H1 (cell line): ENCODE measurements around the gene IQCF5. TPM values are rescaled to one million over a fixed set of nuclear protein-coding genes. Genes with fewer than 3 reads are reported as not detected.

Source experiments
- CTCF ChIA-PET: fragments of 300-600 bp; sonication (Branson Sonifier 250); formaldehyde crosslinking; loops from one replicate; lab custom pipeline; 2021; ENCODE audit not compliant: partially characterized antibody; lab: Charles Lee
- POLR2A ChIA-PET: fragments of 300-600 bp; sonication (Branson Sonifier 250); formaldehyde crosslinking; loops from one replicate; lab custom pipeline; 2021; ENCODE audit warnings: inconsistent platforms; ENCODE audit not compliant: partially characterized antibody; lab: Charles Lee
- DNase-seq, 2 experiments: peaks; one replicate each; pipeline versions ENCODE4 v3.0.0 to v3.0.0-alpha.2; 2010 to 2022; ENCODE audit warnings: low spot score in 2 of 2, low read depth in 1 of 2, mixed read lengths in 1 of 2
- FAIRE-seq: peaks from 2 replicates; lab custom pipeline; 2011; peaks lifted over from hg19 to GRCh38; lab: Jason Lieb, UNC
- H2AFZ ChIP-seq: 2 replicates; pipeline ENCODE4 v1.8.1; 2012; ENCODE audit warnings: low read length, inconsistent platforms
- H2AK5ac ChIP-seq: 2 replicates; pipeline ENCODE4 v1.6.1; 2013; ENCODE audit warnings: low read depth, low read length
- H2BK120ac ChIP-seq: replicated peaks from 2 replicates; pipeline ENCODE3; 2013; ENCODE audit warnings: low read depth, low read length, inconsistent platforms
- H2BK12ac ChIP-seq: 2 replicates; pipeline ENCODE4 v1.6.1; 2013; ENCODE audit warnings: low read depth, low read length
- H2BK15ac ChIP-seq: 2 replicates; pipeline ENCODE4 v1.6.1; 2013; ENCODE audit warnings: low read length
- H2BK20ac ChIP-seq: 2 replicates; pipeline ENCODE4 v1.6.1; 2013; ENCODE audit warnings: low read length
- H2BK5ac ChIP-seq: 2 replicates; pipeline ENCODE4 v1.6.1; 2013; ENCODE audit warnings: low read depth, low read length
- H3K14ac ChIP-seq: 2 replicates; pipeline ENCODE4 v1.6.1; 2013; ENCODE audit warnings: inconsistent platforms; ENCODE audit not compliant: insufficient read length
- H3K18ac ChIP-seq: 2 replicates; pipeline ENCODE4 v1.6.1; 2013; ENCODE audit warnings: low read length; ENCODE audit errors: extremely low read depth
- H3K23ac ChIP-seq: 2 replicates; pipeline ENCODE4 v1.6.1; 2013; ENCODE audit warnings: inconsistent platforms; ENCODE audit not compliant: insufficient read length
- H3K23me2 ChIP-seq: 2 replicates; pipeline ENCODE4 v1.6.1; 2013; ENCODE audit warnings: low read depth, low read length
- H3K27ac ChIP-seq: 2 replicates; pipeline ENCODE4 v1.6.1; 2011; ENCODE audit warnings: low read depth, low read length, inconsistent platforms
- H3K27me3 ChIP-seq, 4 experiments: replicated peaks in 1 of 4; 1 replicate in 1 of 4; 2 replicates in 3 of 4; pipeline versions ENCODE4 v1.6.1 to v1.8.1; 2011 to 2013; ENCODE audit warnings: low read length in 3 of 4, mild to moderate bottlenecking in 3 of 4, inconsistent platforms in 2 of 4, mixed read lengths in 2 of 4, moderate library complexity in 1 of 4; ENCODE audit not compliant: control insufficient read depth in 3 of 4, insufficient read depth in 3 of 4; ENCODE audit errors: extremely low read depth in 1 of 4
- H3K36me3 ChIP-seq, 4 experiments: 2 replicates each; pipeline versions ENCODE4 v1.6.1 to v1.8.1; 2011 to 2013; ENCODE audit warnings: mild to moderate bottlenecking in 4 of 4, low read length in 3 of 4, moderate library complexity in 2 of 4, control low read depth in 1 of 4, inconsistent platforms in 1 of 4; ENCODE audit not compliant: insufficient read depth in 4 of 4, control insufficient read depth in 2 of 4
- H3K4ac ChIP-seq: replicated peaks from 2 replicates; pipeline ENCODE3; 2013; ENCODE audit warnings: low read length, low read depth, mixed read lengths, inconsistent platforms; ENCODE audit not compliant: insufficient read length
- H3K4me1 ChIP-seq, 4 experiments: replicated peaks in 1 of 4; 1 replicate in 1 of 4; 2 replicates in 3 of 4; pipeline versions ENCODE4 v1.6.1 to v1.8.1; 2011 to 2013; ENCODE audit warnings: low read length in 3 of 4, inconsistent platforms in 2 of 4, mixed read lengths in 1 of 4; ENCODE audit not compliant: insufficient read depth in 4 of 4, control insufficient read depth in 3 of 4
- H3K4me2 ChIP-seq, 2 experiments: 2 replicates each; pipeline versions ENCODE4 v1.6.1 to v1.8.1; 2011 to 2013; ENCODE audit warnings: low read depth in 2 of 2, low read length in 2 of 2, control low read depth in 1 of 2, inconsistent platforms in 1 of 2, mild to moderate bottlenecking in 1 of 2; ENCODE audit not compliant: insufficient read depth in 1 of 2
- H3K4me3 ChIP-seq, 4 experiments: fragments of 200-600, 300-600 bp in 1 of 4; sonication (generic), shearing (Covaris generic), sonication (Bioruptor Twin) in 1 of 4; 2 replicates each; pipeline versions ENCODE4 v1.5.1 to v1.8.1; 2011 to 2016; ENCODE audit warnings: low read length in 4 of 4, low read depth in 3 of 4, control low read depth in 2 of 4, inconsistent platforms in 2 of 4, mild to moderate bottlenecking in 2 of 4, mixed read lengths in 1 of 4, moderate library complexity in 1 of 4; ENCODE audit not compliant: insufficient read depth in 2 of 4; ENCODE audit errors: extremely low read depth in 1 of 4
- H3K56ac ChIP-seq: replicated peaks from 2 replicates; pipeline ENCODE3; 2013; ENCODE audit warnings: low read depth, mild to moderate bottlenecking, mixed read lengths, low read length, inconsistent platforms; ENCODE audit not compliant: insufficient read length
- H3K79me1 ChIP-seq: 2 replicates; pipeline ENCODE4 v1.6.1; 2013; ENCODE audit warnings: low read depth, low read length, control low read depth
- H3K79me2 ChIP-seq, 2 experiments: 2 replicates each; pipeline versions ENCODE4 v1.6.1 to v1.8.1; 2012 to 2013; ENCODE audit warnings: low read length in 2 of 2, mild to moderate bottlenecking in 2 of 2, inconsistent platforms in 1 of 2; ENCODE audit not compliant: insufficient read depth in 2 of 2, control insufficient read depth in 1 of 2
- H3K9ac ChIP-seq, 4 experiments: replicated peaks in 1 of 4; 1 replicate in 1 of 4; 2 replicates in 3 of 4; pipeline versions ENCODE4 v1.6.1 to v1.8.1; 2011 to 2013; ENCODE audit warnings: low read depth in 3 of 4, low read length in 3 of 4, control low read depth in 2 of 4, mild to moderate bottlenecking in 2 of 4, moderate library complexity in 2 of 4, inconsistent platforms in 1 of 4; ENCODE audit errors: extremely low read depth in 1 of 4
- H3K9me3 ChIP-seq, 2 experiments: 2 replicates each; pipeline versions ENCODE4 v1.6.1 to v1.8.1; 2012 to 2013; ENCODE audit warnings: mild to moderate bottlenecking in 2 of 2, moderate library complexity in 2 of 2, control low read depth in 1 of 2, inconsistent platforms in 1 of 2, low read depth in 1 of 2, low read length in 1 of 2, mixed read lengths in 1 of 2; ENCODE audit not compliant: insufficient read depth in 2 of 2
- H4K20me1 ChIP-seq, 2 experiments: replicated peaks in 1 of 2; 2 replicates each; pipeline versions ENCODE3 to v1.8.1; 2011 to 2013; ENCODE audit warnings: inconsistent platforms in 2 of 2, low read length in 2 of 2, mild to moderate bottlenecking in 1 of 2; ENCODE audit not compliant: insufficient read depth in 2 of 2, control insufficient read depth in 1 of 2
- H4K5ac ChIP-seq: 2 replicates; pipeline ENCODE4 v1.6.1; 2013; ENCODE audit warnings: low read length, low read depth, mixed read lengths, inconsistent platforms; ENCODE audit not compliant: insufficient read length
- H4K8ac ChIP-seq: 2 replicates; pipeline ENCODE4 v1.8.0; 2013; ENCODE audit warnings: mild to moderate bottlenecking, moderate library complexity, low read length, inconsistent platforms; ENCODE audit not compliant: insufficient read depth; ENCODE audit errors: extremely low read depth
- H4K91ac ChIP-seq: replicated peaks from 2 replicates; pipeline ENCODE3; 2013; ENCODE audit warnings: low read length, mixed read lengths, inconsistent platforms; ENCODE audit not compliant: insufficient read length
- BACH1 ChIP-seq: IDR thresholded peaks from 2 replicates; pipeline ENCODE4 v1.6.1; 2012; ENCODE audit warnings: low read length, improper control_type of control experiment
- BCL11A ChIP-seq, 2 experiments: IDR thresholded peaks; one replicate each; pipeline ENCODE4 v1.6.1; 2011; ENCODE audit warnings: low read depth in 2 of 2, low read length in 2 of 2, mild to moderate bottlenecking in 2 of 2
- CTBP2 ChIP-seq: IDR thresholded peaks from 2 replicates; pipeline ENCODE4 v1.7.0; 2011; ENCODE audit warnings: borderline replicate concordance, mild to moderate bottlenecking, moderate library complexity, mixed read lengths, low read length; ENCODE audit not compliant: insufficient read depth, insufficient read length
- EGR1 ChIP-seq: IDR thresholded peaks from 2 replicates; pipeline ENCODE4 v1.6.1; 2011; ENCODE audit warnings: low read depth, low read length, borderline replicate concordance
- EZH2 ChIP-seq: fragments of 200-600 bp; sonication (generic); IDR thresholded peaks from 2 replicates; pipeline ENCODE4 v1.7.1; 2012; ENCODE audit warnings: low read depth, mild to moderate bottlenecking, moderate library complexity, low read length, inconsistent platforms; ENCODE audit not compliant: severe bottlenecking
- GTF2F1 ChIP-seq: IDR thresholded peaks from 2 replicates; pipeline ENCODE4 v1.6.1; 2012; ENCODE audit warnings: low read depth, low read length, improper control_type of control experiment, borderline replicate concordance
- HDAC2 ChIP-seq, 2 experiments: fragments of 300-600 bp in 1 of 2; sonication (generic) in 1 of 2; IDR thresholded peaks; 2 replicates each; pipeline ENCODE4 v1.6.1; 2011 to 2012; ENCODE audit warnings: low read depth in 2 of 2, low read length in 2 of 2, mild to moderate bottlenecking in 2 of 2, moderate library complexity in 2 of 2, borderline replicate concordance in 1 of 2, inconsistent platforms in 1 of 2
- KDM4A ChIP-seq: IDR thresholded peaks from one replicate; pipeline ENCODE4 v1.7.1; 2012; ENCODE audit warnings: low read depth, mild to moderate bottlenecking, moderate library complexity, low read length, inconsistent platforms; ENCODE audit not compliant: severe bottlenecking
- NRF1 ChIP-seq: IDR thresholded peaks from 2 replicates; pipeline ENCODE4 v1.6.1; 2011; ENCODE audit warnings: mild to moderate bottlenecking, low read depth, low read length, improper control_type of control experiment
- PHF8 ChIP-seq: fragments of 200-600 bp; sonication (generic); conservative IDR thresholded peaks from 2 replicates; pipeline ENCODE4 v1.7.1; 2012; ENCODE audit warnings: low read depth, mild to moderate bottlenecking, inconsistent platforms, low read length, moderate library complexity
- SAP30 ChIP-seq: fragments of 300-600 bp; sonication (generic); IDR thresholded peaks from 2 replicates; pipeline ENCODE4 v1.7.1; 2012; ENCODE audit warnings: low read length, moderate library complexity, mild to moderate bottlenecking, inconsistent platforms; ENCODE audit not compliant: insufficient read depth, insufficient replicate concordance
- SIN3A ChIP-seq, 2 experiments: IDR thresholded peaks in 1 of 2; conservative IDR thresholded peaks in 1 of 2; 2 replicates each; pipeline ENCODE4 v1.6.1; 2011 to 2012; ENCODE audit warnings: low read length in 2 of 2, improper control_type of control experiment in 1 of 2, low read depth in 1 of 2, mild to moderate bottlenecking in 1 of 2
- WGBS, 2 experiments: shearing (Covaris generic) in 1 of 2; methylation state at CpG; one replicate each; pipeline versions ENCODE4 v1.1.6 to v1.1.7; 2013 to 2015; ENCODE audit warnings: low lambda C conversion rate in 2 of 2, mixed read lengths in 2 of 2, inconsistent platforms in 1 of 2, low coverage in 1 of 2, missing lambda C conversion rate in 1 of 2; ENCODE audit not compliant: insufficient replicate concordance in 2 of 2, insufficient coverage in 1 of 2, insufficient read length in 1 of 2; ENCODE audit errors: extremely low coverage in 1 of 2, missing lambda C conversion rate in 1 of 2; 5-methylcytosine and 5-hydroxymethylcytosine counted together
- polyA plus RNA-seq, 7 experiments: library from polyadenylated mRNA; depleted of rRNA in 3 of 7; stranded (reverse) in 5 of 7; unstranded in 2 of 7; fragments of >200 nt in 5 of 7; fragments of 200-250 nt in 2 of 7; gene quantifications; 1 replicate in 5 of 7; 2 replicates in 1 of 7; 4 replicates in 1 of 7; pipeline versions ENCODE4 v1.2.1 to v1.2.3, GENCODE V29; 2011 to 2013; ENCODE audit warnings: missing spikeins in 2 of 7, mixed read lengths in 2 of 7
- total RNA-seq: library from RNA; stranded (reverse); fragmentation: NEBNext Ultra II Directional; extraction: Animal tissue kit (Norgen Biotek cat#: 25700); gene quantifications from 2 replicates; pipeline ENCODE4 v1.2.1, GENCODE V29; 2021
- TF ChIP-seq, protein P1 (sequence below): IDR thresholded peaks from 2 replicates; pipeline ENCODE4 v1.6.1; 2012; ENCODE audit warnings: inconsistent platforms

The IQCF5 gene
- total and polyA plus RNA-seq, 2 of the 8 experiments (the other 6 are each of a cell fraction or from before 2014, with no cell fraction given): not detected

DNA sequence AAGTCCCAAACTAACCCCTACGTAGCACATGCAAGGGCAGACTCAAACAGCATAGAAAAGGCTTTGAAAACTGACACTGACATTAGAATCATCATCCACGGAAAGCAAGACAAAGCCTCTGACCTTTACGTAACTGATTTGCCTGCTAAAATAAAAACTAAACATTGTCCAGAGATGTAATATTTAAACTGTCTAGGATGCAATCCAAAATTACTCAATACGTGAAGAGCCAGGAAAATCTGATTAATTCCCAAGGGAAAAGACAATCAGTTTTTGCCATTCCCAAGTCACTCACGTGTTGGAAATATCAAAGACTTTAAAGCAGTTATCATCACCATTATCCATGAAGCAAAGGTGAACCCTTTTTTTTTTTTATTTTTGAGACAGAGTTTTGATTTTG lies 41.0 kb upstream of the IQCF5 start:
- Histone ChIP-seq H3K4me1 (peaks cover 0 to 3% (median under 1%) of the 10 kb centered on the region in 4 experiments; a peak in 2 of 7 replicates), H4K91ac (no peak overlapping the region), H4K20me1 (no peaks in the 10 kb centered on the region), H2BK15ac (no peak overlapping the region), H4K5ac (no peak overlapping the region), H3K14ac (no peak overlapping the region), H3K27me3 (no peaks in the 10 kb centered on the region), H2BK20ac (no peak overlapping the region), H2AFZ (no peak overlapping the region), H2BK120ac (no peak overlapping the region), H3K36me3 (no peaks in the 10 kb centered on the region), H3K79me2 (no peaks in the 10 kb centered on the region), H3K4me2 (no peak overlapping the region), H2AK5ac (no peak overlapping the region), H3K9me3 (no peaks in the 10 kb centered on the region), H4K8ac (no peak overlapping the region), H3K4ac (no peak overlapping the region), H3K4me3 (no peak overlapping the region), H3K79me1 (no peaks in the 10 kb centered on the region), H3K23ac (no peak overlapping the region), H3K18ac (no peak overlapping the region), H3K9ac (no peak overlapping the region), H2BK5ac (no peak overlapping the region), H3K27ac (no peak overlapping the region), H3K23me2 (no peaks in the 10 kb centered on the region), H2BK12ac (no peak overlapping the region), H3K56ac (no peak overlapping the region)
- DNase-seq: no peak
- ChIA-PET CTCF (no interaction called here), POLR2A (no interaction called here)
- WGBS, 2 experiments: 70% methylated on average over 5 of the region's 5 CpGs; no CpG with 5 or more reads in 1 of the 2 experiments
- no peak for FAIRE-seq
- TF ChIP-seq KDM4A: no peak
- TF ChIP-seq GTF2F1: no peak
- TF ChIP-seq, protein P1, sequence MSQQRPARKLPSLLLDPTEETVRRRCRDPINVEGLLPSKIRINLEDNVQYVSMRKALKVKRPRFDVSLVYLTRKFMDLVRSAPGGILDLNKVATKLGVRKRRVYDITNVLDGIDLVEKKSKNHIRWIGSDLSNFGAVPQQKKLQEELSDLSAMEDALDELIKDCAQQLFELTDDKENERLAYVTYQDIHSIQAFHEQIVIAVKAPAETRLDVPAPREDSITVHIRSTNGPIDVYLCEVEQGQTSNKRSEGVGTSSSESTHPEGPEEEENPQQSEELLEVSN: no peak
- no peak for TF ChIP-seq BCL11A (IDR thresholded peaks at IDR 0.05; ENCODE audit: low read depth in 2 of 2, low read length in 2 of 2)
- TF ChIP-seq PHF8: no peak
- no peak for TF ChIP-seq SAP30
- TF ChIP-seq EZH2: no peak
- no peak for TF ChIP-seq SIN3A (conservative IDR thresholded peaks at IDR 0.05 in 1 of 2, IDR thresholded peaks at IDR 0.05 in 1 of 2; ENCODE audit: low read depth in 1 of 2, low read length in 2 of 2)
- no peak for TF ChIP-seq NRF1
- no peak for TF ChIP-seq EGR1
- TF ChIP-seq CTBP2: no peak
- no peak for TF ChIP-seq HDAC2 (IDR thresholded peaks at IDR 0.05; ENCODE audit: borderline replicate concordance in 1 of 2, low read depth in 2 of 2, low read length in 2 of 2)
- TF ChIP-seq BACH1: no peak
